Measurements from ENCODE around the gene TOX3. TPM values are rescaled to one million over a fixed set of nuclear protein-coding genes. Genes with fewer than 3 reads are reported as not detected.

The TOX3 gene
- polyA plus RNA-seq = 2.3 and 2.8 TPM in 2 replicates
- polyA minus RNA-seq = 6.1 and 6.3 TPM in 2 replicates

DNA sequence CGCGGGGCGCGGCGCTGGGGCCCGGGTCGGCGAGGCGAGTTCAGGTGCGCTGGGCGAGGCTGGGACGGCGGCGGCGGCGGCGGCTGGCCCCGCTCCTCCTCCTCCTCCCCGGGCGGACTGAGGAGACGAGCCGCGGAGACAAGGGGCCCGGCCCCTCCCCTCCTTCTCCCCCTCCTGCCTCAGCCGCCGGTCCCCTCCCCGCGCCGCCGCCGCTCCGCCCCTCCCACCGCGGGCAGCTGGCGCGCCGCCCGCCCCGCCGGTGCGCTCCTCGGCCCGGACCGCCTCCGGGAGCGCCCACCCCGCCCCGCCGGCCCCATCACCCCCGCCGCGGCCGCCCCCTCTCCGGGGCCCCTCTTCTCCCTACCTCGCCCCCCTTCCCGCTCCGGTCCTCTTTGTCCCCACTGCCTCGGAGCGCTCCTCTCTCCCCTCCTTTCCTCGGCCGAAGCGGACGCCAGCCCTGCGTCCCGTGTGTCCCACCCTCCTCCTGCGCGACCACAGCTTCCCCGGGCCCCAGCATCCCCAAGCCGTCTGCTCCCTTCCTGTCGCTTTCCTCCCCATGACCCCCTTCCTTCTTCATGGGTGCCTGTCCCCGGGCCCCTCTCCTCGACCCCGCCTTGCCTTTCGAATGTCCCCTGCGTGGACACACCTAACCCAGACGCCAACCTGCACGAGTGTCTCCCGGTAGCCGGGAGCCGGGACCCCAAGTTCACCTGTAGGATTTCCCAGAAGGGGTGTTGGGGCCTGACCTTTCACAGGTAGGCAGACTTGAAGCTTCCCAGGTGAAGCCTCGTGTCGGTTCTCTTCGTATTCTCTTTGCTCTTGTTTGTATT is at the start of gene TOX3:
TOX3 (minus strand) TSS at position 140 of the 830 bp plus-strand sequence. CDS start 420 bp downstream, outside the sequence.
- Histone ChIP-seq H3K9me3 (ENCODE audit: low read length) (no peaks in the 10 kb centered on the region), H3K27me3 (ENCODE audit: insufficient read depth, low read depth, low read length) (peaks cover 6% of the 10 kb centered on the region), H3K9ac (ENCODE audit: low read length) (peak within 1 kb of the TSS; percentile 65), H2AFZ (ENCODE audit: low read depth, low read length) (peak within 1 kb of the TSS; percentile 41), H4K20me1 (ENCODE audit: insufficient read depth) (no peaks in the 10 kb centered on the region), H3K27ac (ENCODE audit: low read length) (no peak within 1 kb of the TSS), H3F3A (ENCODE audit: insufficient read depth, low read length, poor library complexity, severe bottlenecking) (no peaks in the 10 kb centered on the region), H3K79me2 (replicated peaks; ENCODE audit: insufficient read depth, low read length) (peaks cover 41% of the 10 kb centered on the region), H3K4me2 (ENCODE audit: low read length) (peak within 1 kb of the TSS; percentile 57), H3K9me2 (ENCODE audit: insufficient read depth, low read length) (no peaks in the 10 kb centered on the region), H3K4me3 (ENCODE audit: low read length) (peak within 1 kb of the TSS; percentile 78), H3K36me3 (ENCODE audit: insufficient read depth, low read length) (no peaks in the 10 kb centered on the region)
- TF ChIP-seq SMC3 (conservative IDR thresholded peaks at IDR 0.05; ENCODE audit: poor library complexity) (no peak), POLR2AphosphoS5 (IDR thresholded peaks at IDR 0.05) (no peak), TAF1 (IDR thresholded peaks at IDR 0.05; ENCODE audit: low read depth) (no peak), RAD21 (conservative IDR thresholded peaks at IDR 0.05) (no peak), EZH2 (IDR thresholded peaks at IDR 0.05; ENCODE audit: borderline replicate concordance, insufficient read depth, low read length, poor library complexity, severe bottlenecking) (no peak), MXI1 (conservative IDR thresholded peaks at IDR 0.05; ENCODE audit: poor library complexity, severe bottlenecking) (no peak), EP300 (conservative IDR thresholded peaks at IDR 0.05; ENCODE audit: poor library complexity, severe bottlenecking) (no peak)
- TF ChIP-seq, protein P1, sequence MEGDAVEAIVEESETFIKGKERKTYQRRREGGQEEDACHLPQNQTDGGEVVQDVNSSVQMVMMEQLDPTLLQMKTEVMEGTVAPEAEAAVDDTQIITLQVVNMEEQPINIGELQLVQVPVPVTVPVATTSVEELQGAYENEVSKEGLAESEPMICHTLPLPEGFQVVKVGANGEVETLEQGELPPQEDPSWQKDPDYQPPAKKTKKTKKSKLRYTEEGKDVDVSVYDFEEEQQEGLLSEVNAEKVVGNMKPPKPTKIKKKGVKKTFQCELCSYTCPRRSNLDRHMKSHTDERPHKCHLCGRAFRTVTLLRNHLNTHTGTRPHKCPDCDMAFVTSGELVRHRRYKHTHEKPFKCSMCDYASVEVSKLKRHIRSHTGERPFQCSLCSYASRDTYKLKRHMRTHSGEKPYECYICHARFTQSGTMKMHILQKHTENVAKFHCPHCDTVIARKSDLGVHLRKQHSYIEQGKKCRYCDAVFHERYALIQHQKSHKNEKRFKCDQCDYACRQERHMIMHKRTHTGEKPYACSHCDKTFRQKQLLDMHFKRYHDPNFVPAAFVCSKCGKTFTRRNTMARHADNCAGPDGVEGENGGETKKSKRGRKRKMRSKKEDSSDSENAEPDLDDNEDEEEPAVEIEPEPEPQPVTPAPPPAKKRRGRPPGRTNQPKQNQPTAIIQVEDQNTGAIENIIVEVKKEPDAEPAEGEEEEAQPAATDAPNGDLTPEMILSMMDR (IDR thresholded peaks at IDR 0.05; ENCODE audit: poor library complexity, severe bottlenecking) = no peak
- TF ChIP-seq, protein P2, sequence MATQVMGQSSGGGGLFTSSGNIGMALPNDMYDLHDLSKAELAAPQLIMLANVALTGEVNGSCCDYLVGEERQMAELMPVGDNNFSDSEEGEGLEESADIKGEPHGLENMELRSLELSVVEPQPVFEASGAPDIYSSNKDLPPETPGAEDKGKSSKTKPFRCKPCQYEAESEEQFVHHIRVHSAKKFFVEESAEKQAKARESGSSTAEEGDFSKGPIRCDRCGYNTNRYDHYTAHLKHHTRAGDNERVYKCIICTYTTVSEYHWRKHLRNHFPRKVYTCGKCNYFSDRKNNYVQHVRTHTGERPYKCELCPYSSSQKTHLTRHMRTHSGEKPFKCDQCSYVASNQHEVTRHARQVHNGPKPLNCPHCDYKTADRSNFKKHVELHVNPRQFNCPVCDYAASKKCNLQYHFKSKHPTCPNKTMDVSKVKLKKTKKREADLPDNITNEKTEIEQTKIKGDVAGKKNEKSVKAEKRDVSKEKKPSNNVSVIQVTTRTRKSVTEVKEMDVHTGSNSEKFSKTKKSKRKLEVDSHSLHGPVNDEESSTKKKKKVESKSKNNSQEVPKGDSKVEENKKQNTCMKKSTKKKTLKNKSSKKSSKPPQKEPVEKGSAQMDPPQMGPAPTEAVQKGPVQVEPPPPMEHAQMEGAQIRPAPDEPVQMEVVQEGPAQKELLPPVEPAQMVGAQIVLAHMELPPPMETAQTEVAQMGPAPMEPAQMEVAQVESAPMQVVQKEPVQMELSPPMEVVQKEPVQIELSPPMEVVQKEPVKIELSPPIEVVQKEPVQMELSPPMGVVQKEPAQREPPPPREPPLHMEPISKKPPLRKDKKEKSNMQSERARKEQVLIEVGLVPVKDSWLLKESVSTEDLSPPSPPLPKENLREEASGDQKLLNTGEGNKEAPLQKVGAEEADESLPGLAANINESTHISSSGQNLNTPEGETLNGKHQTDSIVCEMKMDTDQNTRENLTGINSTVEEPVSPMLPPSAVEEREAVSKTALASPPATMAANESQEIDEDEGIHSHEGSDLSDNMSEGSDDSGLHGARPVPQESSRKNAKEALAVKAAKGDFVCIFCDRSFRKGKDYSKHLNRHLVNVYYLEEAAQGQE (IDR thresholded peaks at IDR 0.05; ENCODE audit: borderline replicate concordance) = no peak

DNA sequence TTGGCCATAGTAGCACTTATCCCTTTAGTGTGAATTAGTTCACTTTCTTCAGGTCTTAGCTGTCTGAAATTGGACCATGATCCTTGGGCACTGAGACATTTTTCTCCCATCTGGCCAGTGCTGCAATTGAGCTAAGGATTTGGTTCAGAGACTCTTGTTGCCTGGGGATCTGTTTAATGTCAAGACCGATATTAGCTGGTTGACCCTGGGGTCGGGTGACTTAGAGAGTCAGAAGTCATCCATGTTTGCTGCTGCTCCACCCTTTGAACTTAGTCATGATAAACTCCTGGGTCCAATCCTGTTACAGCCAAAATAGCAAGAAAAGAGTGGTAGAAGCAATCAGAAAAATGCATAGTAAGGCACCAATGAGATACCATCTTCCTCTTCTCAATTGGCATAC is 45.8 kb upstream of the TOX3 start:
- H3K9me3 ChIP-seq (ENCODE audit: low read length) = no peaks in the 10 kb centered on the region
- no peaks in the 10 kb centered on the region for H3K36me3 ChIP-seq (ENCODE audit: insufficient read depth, low read length)
- no peaks in the 10 kb centered on the region for H3K79me2 ChIP-seq (replicated peaks; ENCODE audit: insufficient read depth, low read length)
- TF ChIP-seq, protein P1 (IDR thresholded peaks at IDR 0.05; ENCODE audit: poor library complexity, severe bottlenecking) = no peak
- no peak for TF ChIP-seq RAD21 (conservative IDR thresholded peaks at IDR 0.05)
- TF ChIP-seq SMC3 (conservative IDR thresholded peaks at IDR 0.05; ENCODE audit: poor library complexity) = no peak
- TF ChIP-seq MXI1 (conservative IDR thresholded peaks at IDR 0.05; ENCODE audit: poor library complexity, severe bottlenecking) = no peak
- no peak for TF ChIP-seq POLR2AphosphoS5 (IDR thresholded peaks at IDR 0.05)
- TF ChIP-seq, protein P2 (IDR thresholded peaks at IDR 0.05; ENCODE audit: borderline replicate concordance) = no peak
- TF ChIP-seq EP300 (conservative IDR thresholded peaks at IDR 0.05; ENCODE audit: poor library complexity, severe bottlenecking) = no peak
- no peak for TF ChIP-seq TAF1 (IDR thresholded peaks at IDR 0.05; ENCODE audit: low read depth)
- no peak for TF ChIP-seq EZH2 (IDR thresholded peaks at IDR 0.05; ENCODE audit: borderline replicate concordance, insufficient read depth, low read length, poor library complexity, severe bottlenecking)
- H2AFZ ChIP-seq (ENCODE audit: low read depth, low read length) = no peak overlapping the region
- no peaks in the 10 kb centered on the region for H4K20me1 ChIP-seq (ENCODE audit: insufficient read depth)
- H3K9me2 ChIP-seq (ENCODE audit: insufficient read depth, low read length) = no peaks in the 10 kb centered on the region
- H3K27me3 ChIP-seq (ENCODE audit: insufficient read depth, low read depth, low read length) = no peaks in the 10 kb centered on the region
- no peak overlapping the region for H3K4me2 ChIP-seq (ENCODE audit: low read length)
- no peak overlapping the region for H3K4me3 ChIP-seq (ENCODE audit: low read length)
- H3K27ac ChIP-seq (ENCODE audit: low read length) = no peak overlapping the region
- H3F3A ChIP-seq (ENCODE audit: insufficient read depth, low read length, poor library complexity, severe bottlenecking) = no peaks in the 10 kb centered on the region
- no peak overlapping the region for H3K9ac ChIP-seq (ENCODE audit: low read length)
